GM12864 (cell line): ENCODE data around the gene PRIM2.
"Not testable (repeated sequence)": the region's sequence is repeated elsewhere in the genome, so short reads cannot be mapped to it uniquely, and the experiment has no call there.

Experiments used
- DNase-seq: peaks from one replicate; pipeline ENCODE4 v3.0.0-alpha.2; 2011; ENCODE audit warnings: low read depth
- H3K4me3 ChIP-seq: 2 replicates; pipeline ENCODE4 v1.5.1; 2011; ENCODE audit warnings: mild to moderate bottlenecking, low read depth, low read length, control low read depth
- CTCF ChIP-seq: IDR thresholded peaks from 2 replicates; pipeline ENCODE4 v1.5.1; 2011; ENCODE audit warnings: low read depth, mild to moderate bottlenecking, moderate library complexity, low read length, control low read depth, inconsistent platforms; ENCODE audit errors: missing control alignments

Gene PRIM2

GRCh38 chr6:57283106-57283505 lies 34.3 kb upstream of the PRIM2 start:
- no peak for DNase-seq
- TF ChIP-seq CTCF: no peak
- H3K4me3 ChIP-seq: no peak overlapping the region

GRCh38 chr6:57283911-57284455 lies 33.4 kb upstream of the PRIM2 start:
- no peak for DNase-seq
- no peak for TF ChIP-seq CTCF

GRCh38 chr6:57288136-57288535 lies 29.3 kb upstream of the PRIM2 start:
- not testable (repeated sequence) for H3K4me3 ChIP-seq, DNase-seq

More at GRCh38 chr6:57283911-57284455, 33.4 kb upstream of the PRIM2 start:
- H3K4me3 ChIP-seq: no peak overlapping the region

- not testable (repeated sequence) for H3K4me3 ChIP-seq, DNase-seq
Measured at GRCh38 chr6:57293472-57293871, 24.0 kb upstream of the PRIM2 start.

- no peak for DNase-seq
- no peak overlapping the region for H3K4me3 ChIP-seq
- TF ChIP-seq CTCF: no peak
Measured at GRCh38 chr6:57294862-57295445, 22.5 kb upstream of the PRIM2 start.

GRCh38 chr6:57297505-57297904 lies 19.9 kb upstream of the PRIM2 start:
- no peak for TF ChIP-seq CTCF
- DNase-seq: no peak
- no peak overlapping the region for H3K4me3 ChIP-seq

GRCh38 chr6:57298741-57299140 lies 18.7 kb upstream of the PRIM2 start:
- no peak for TF ChIP-seq CTCF
- no peak for DNase-seq
- no peak overlapping the region for H3K4me3 ChIP-seq

- no peak for TF ChIP-seq CTCF
- no peak overlapping the region for H3K4me3 ChIP-seq
- no peak for DNase-seq
Measured at GRCh38 chr6:57301757-57302156, 15.7 kb upstream of the PRIM2 start.
